Omental fat pad (tissue), 4 donors: ENCODE results near the gene MMP2. TPM values are rescaled to one million over a fixed set of nuclear protein-coding genes. Genes with fewer than 3 reads are reported as not detected.
A peak's percentile ranks its signal among the peaks of the same experiment; 100 is the strongest.

Source experiments
- ATAC-seq: fragments of 150-250 bp; one replicate; pipeline ENCODE4 v1.9.1; 2016; ENCODE audit warnings: mild to moderate bottlenecking, moderate library complexity; ENCODE audit not compliant: low FRiP score
- DNase-seq: peaks from one replicate; pipeline ENCODE4 v3.0.0-alpha.2; 2019; ENCODE audit warnings: low spot score
- CTCF ChIP-seq, 3 donors: fragments of 450-650 bp; IDR thresholded peaks; one replicate each; pipeline ENCODE4 v1.5.1; 2016 to 2017; ENCODE audit warnings: antibody characterized with exemption in 3 of 3, mild to moderate bottlenecking in 3 of 3, moderate library complexity in 2 of 3
- total RNA-seq, 4 donors: library from RNA; depleted of rRNA; stranded (reverse); fragments of >200 nt; gene quantifications; one replicate each; pipeline ENCODE4 v1.1.0, GENCODE V29; 2016

Gene MMP2
- total RNA-seq, 4 donors from 2014 or later, result 217 to 549 (median 381) TPM

DNA sequence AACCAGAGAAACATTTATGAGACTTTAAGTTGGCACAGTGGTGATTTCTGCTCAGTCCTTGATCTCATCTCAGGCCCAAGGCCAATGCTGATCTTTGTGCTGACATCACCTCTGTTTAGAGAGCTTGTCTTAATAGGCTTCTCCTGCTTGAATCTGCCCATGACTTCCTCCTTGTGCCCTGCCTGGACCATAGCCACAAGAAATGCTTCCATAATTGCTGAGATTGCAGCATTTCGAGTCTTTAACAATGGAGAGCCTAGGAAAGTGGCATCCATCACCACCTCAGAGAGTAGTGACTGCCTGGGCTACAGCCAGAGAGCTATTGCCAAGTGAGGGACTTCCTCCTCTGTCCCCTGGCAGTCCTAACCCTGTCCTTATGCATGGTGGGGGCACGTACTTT is 25.1 kb upstream of the MMP2 start:
- no peak for ATAC-seq
- no peak for DNase-seq
- no peak for TF ChIP-seq CTCF (IDR thresholded peaks at IDR 0.05)

GRCh38 chr16:55454861-55455260 is 24.1 kb upstream of the MMP2 start:
- DNase-seq (no peak), ATAC-seq (no peak)
- TF ChIP-seq CTCF (IDR thresholded peaks at IDR 0.05), result no peak

- DNase-seq (no peak), ATAC-seq (no peak)
- TF ChIP-seq CTCF (IDR thresholded peaks at IDR 0.05), result no peak
Measured at GRCh38 chr16:55462241-55462640, 16.8 kb upstream of the MMP2 start.

DNA sequence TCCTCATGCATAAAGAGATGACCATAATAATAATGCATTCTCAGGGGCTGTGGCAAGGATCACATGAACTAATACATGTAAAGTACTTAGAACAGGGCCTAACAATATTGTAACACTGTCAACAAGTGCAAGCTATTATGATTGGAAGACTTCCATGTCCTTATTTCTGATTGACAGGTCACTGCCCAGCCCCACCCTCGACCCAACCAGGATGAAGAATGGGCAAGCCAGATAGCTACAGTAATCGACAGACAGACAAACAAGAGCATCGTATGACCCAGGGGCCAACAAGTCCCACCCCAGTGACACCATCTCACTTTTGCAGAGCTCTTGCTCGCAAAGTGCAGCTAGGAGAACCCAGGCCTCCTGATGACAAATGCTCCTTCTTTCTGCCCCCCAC is 14.6 kb upstream of the MMP2 start:
- ATAC-seq (no peak), DNase-seq (no peak)
- no peak for TF ChIP-seq CTCF (IDR thresholded peaks at IDR 0.05)

- peak in 2 of 3 donors; percentile 97 to 100 for TF ChIP-seq CTCF (IDR thresholded peaks at IDR 0.05)
- DNase-seq (peak; percentile 98), ATAC-seq (peak; percentile 86)
Measured at GRCh38 chr16:55465077-55465896, 13.7 kb upstream of the MMP2 start.

GRCh38 chr16:55466209-55466608 is 12.8 kb upstream of the MMP2 start:
- DNase-seq, result no peak
- ATAC-seq, result no peak
- no peak for TF ChIP-seq CTCF (IDR thresholded peaks at IDR 0.05)

DNA sequence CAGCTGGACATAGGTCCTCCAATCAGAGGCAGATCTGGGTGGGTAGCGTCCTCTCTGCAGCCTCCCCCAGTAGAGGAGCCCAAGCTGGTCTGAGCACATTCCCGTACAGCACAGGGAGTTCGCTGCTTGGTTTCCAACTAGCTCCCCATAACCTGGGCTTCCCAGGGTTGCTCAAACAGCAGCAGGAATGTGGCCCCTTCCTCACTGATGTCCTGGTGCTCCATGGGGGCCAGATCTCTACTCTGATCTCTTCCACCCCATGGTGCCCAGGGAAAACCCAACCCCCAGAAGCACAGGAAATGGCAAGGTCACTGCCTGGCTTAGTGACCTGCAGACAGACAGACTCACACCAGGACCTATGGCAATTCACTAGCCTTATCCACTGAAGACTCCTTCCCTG is 11.1 kb upstream of the MMP2 start:
- no peak for TF ChIP-seq CTCF (IDR thresholded peaks at IDR 0.05)
- ATAC-seq, result no peak
- no peak for DNase-seq
